Activated gamma-delta T cell treated with Interleukin-2 at 50 U/mL for 16 hours (primary cell): ENCODE results near the gene ICA1L.
"Not testable (repeated sequence)": the region's sequence is repeated elsewhere in the genome, so short reads cannot be mapped to it uniquely, and the experiment has no call there.

Experiments
- DNase-seq: peaks from one replicate; pipeline ENCODE4 v3.0.0-alpha.2; 2020

The ICA1L gene

GRCh38 chr2:202847693-202848524, 23.7 kb downstream of the ICA1L start:
- no peak for DNase-seq

GRCh38 chr2:202844656-202845055, 26.9 kb downstream of the ICA1L start:
- no peak for DNase-seq

- no peak for DNase-seq
Observed at GRCh38 chr2:202842690-202843089, 28.9 kb downstream of the ICA1L start.

- no peak for DNase-seq
Observed at GRCh38 chr2:202841090-202841867, 30.3 kb downstream of the ICA1L start.

DNA sequence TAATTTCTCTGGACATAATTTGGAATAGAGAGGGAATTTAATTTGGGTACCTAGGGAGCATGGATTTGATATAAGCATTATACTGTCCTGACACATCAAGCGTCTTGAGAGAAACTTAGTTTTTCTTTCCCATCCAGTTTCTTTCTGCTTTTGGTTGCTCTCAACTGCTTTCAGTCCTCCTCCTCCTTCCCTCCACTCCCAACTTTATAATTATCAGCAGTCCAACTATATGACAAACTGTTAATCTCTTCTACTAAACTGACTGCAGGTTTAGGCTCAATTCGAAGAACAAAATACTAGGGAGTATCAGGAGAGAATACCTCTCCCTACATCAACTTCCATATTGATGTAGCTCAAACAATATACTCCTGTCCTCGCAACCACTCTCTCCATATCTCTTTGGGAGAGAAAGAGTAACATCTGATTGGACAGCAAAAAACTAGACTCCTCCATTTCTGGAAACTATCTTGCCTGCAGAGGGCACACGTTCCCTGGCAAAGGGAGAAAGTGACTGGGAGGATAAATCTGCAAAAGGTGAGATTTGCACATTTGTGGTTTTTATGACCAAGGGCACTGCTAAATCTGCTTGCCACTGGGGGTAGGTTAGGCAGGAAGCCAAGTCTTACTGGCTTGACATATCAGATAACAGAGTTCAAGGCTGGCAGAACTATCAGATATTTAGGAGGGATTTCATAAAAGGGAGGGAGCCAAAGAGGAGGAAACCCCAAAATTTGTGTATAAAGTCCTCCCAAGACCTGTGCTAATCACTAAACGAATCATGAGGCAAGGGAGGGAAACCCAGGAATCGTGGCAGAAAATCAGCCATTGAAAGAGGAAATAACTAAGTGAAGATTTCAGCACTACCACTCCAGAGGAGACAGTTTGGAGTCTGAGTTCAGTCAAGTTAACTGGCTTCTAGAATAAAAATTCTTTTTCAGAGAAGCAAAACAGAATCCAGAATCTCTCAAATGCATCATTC, 40.0 kb downstream of the ICA1L start:
- DNase-seq = peak; percentile 37

- DNase-seq = no peak
Observed at GRCh38 chr2:202824901-202825300, 46.7 kb downstream of the ICA1L start.

- no peak for DNase-seq
Observed at GRCh38 chr2:202822411-202822810, 49.2 kb downstream of the ICA1L start.

GRCh38 chr2:202821206-202822160, 50.1 kb downstream of the ICA1L start:
- no peak for DNase-seq

GRCh38 chr2:202818321-202818720, 53.2 kb downstream of the ICA1L start:
- DNase-seq = no peak

- no peak for DNase-seq
Observed at GRCh38 chr2:202817771-202818170, 53.8 kb downstream of the ICA1L start.

GRCh38 chr2:202815548-202816360, 55.8 kb downstream of the ICA1L start:
- DNase-seq = no peak

DNA sequence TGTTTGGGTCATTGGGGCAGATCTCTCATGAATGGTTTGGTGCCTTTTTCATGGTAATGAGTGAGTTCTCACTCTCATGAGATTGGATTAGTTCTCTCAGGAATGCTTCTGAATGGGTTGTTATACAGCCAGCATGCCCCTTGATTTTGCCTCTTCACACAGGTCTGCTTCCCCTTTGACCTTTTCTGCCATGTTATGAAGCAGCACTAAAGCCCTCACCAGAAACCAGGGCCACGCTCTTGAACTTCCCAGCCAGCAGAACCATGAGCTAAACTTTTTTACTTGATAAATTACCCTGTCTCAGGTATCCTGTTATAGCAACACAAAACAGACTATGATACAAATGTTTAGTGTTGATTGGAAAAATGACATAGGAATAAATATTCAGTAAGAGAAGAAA, 57.3 kb downstream of the ICA1L start:
- DNase-seq = no peak

DNA sequence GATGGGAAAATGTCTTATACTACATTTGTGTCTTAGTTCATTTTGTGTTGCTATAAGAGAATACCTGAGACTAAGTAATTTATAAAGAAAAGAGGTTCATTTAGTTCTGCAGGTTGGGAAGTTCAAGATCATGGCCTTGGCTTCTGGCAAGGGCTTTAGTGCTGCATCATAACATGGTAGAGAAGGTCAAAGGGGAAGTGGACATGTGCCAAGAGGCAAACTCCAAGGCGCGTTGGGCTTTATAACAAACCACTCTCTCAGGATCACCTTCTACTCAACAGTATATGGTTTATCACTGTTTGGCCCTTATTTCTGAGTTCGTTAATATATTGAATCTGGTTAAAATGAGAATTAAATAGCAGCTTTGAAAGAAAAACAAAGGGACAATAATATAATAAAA, 58.2 kb downstream of the ICA1L start:
- no peak for DNase-seq

GRCh38 chr2:202808754-202809153, 62.8 kb downstream of the ICA1L start:
- no peak for DNase-seq

GRCh38 chr2:202807431-202808138, 64.0 kb downstream of the ICA1L start:
- DNase-seq = not testable (repeated sequence)

DNA sequence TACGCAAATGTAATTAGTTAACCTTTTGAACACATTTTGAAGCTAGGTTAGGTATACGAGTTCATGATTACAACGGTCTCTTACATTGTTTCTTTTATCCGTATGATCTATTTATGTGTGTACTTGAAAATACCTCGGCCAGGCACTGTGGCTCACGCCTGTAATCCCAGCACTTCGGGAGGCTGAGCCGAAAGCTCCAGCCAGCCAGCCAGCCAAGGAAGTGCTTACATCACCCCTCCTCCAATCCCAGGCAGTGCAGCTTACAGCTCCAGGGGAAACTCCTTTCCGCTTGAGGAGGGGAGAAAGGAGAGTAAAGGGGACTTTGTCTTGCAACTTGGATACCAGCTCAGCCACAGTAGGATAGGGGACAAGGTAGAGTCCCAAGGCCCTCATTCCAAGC, 65.7 kb downstream of the ICA1L start:
- DNase-seq = not testable (repeated sequence)

GRCh38 chr2:202797944-202798343, 73.6 kb downstream of the ICA1L start:
- no peak for DNase-seq

GRCh38 chr2:202790676-202791075, 80.9 kb downstream of the ICA1L start:
- DNase-seq = no peak

DNA sequence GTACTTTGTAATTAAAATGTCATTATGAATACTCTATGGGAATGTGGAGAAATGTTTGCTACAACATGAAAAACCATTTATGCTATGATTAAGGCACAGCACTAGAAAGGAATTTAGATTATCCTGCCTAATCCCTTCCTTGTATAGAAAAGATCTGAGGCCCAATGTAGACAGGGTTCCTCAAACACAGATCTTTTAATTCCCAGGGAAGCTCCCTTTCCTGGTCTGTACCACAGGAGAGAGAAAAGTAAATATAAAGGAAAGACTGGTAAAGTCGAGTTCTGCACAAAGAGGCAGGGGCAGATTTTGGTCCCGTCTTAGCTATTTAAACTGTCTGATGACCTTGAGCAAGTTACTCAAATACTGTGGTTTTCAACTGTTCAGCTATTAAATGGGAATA, 84.7 kb downstream of the ICA1L start:
- no peak for DNase-seq

DNA sequence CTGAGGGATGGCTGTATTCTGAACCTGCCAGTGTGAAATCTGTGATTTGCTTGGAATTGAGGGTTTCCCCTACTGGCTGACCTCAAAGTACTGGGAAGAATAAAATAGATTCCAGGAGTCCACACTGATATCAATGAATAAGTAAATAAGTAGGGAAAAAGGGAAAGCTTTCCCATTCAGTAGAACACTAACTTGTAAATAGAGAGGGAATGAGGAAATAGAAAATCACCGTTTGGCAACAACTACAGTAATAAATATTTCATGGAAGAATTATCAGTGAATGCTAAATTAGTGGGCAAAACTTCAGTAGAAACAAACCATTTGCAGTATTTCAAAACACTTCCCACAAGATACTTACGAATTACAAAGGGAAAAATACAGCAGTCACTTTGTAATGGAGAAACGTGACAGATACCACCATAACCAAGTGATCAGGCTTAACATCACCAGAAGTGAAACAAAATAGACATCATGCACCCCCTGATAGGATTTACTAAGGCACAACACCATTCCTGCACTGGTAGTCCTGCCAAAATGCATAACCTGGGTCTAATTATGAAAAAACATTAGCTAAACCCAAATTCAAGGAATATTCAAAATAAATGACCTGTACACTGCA, 88.5 kb downstream of the ICA1L start:
- no peak for DNase-seq
